Measurements from ENCODE around the gene IL25. TPM values are rescaled to one million over a fixed set of nuclear protein-coding genes. Genes with fewer than 3 reads are reported as not detected.
"Not testable (repeated sequence)": the region's sequence is repeated elsewhere in the genome, so short reads cannot be mapped to it uniquely, and the experiment has no call there.

Gene IL25
- total RNA-seq, 1 experiment from 2014 or later, result not detected

- DNase-seq (ENCODE audit: low read depth, low spot score); in situ Hi-C loops (cut with HindIII; ENCODE audit: low pct_unique_long_range_greater_than_20kb, low sequenced_read_pairs): not testable (repeated sequence)
Measured at GRCh38 chr14:23400496-23401149, 28.0 kb downstream of the IL25 start.

GRCh38 chr14:23401291-23401690, 28.7 kb downstream of the IL25 start:
- in situ Hi-C loops (cut with HindIII; ENCODE audit: low pct_unique_long_range_greater_than_20kb, low sequenced_read_pairs), result no loop called here
- no peak for DNase-seq (ENCODE audit: low read depth, low spot score)

GRCh38 chr14:23402296-23403138, 29.9 kb downstream of the IL25 start:
- in situ Hi-C loops (cut with HindIII; ENCODE audit: low pct_unique_long_range_greater_than_20kb, low sequenced_read_pairs), result no loop called here
- DNase-seq (ENCODE audit: low read depth, low spot score), result peak; percentile 7

GRCh38 chr14:23403139-23403438, 30.5 kb downstream of the IL25 start:
- in situ Hi-C loops (cut with HindIII; ENCODE audit: low pct_unique_long_range_greater_than_20kb, low sequenced_read_pairs), result no loop called here
- no peak for DNase-seq (ENCODE audit: low read depth, low spot score)

- in situ Hi-C loops (cut with HindIII; ENCODE audit: low pct_unique_long_range_greater_than_20kb, low sequenced_read_pairs), result no loop called here
- DNase-seq (ENCODE audit: low read depth, low spot score), result no peak
Measured at GRCh38 chr14:23403908-23404307, 31.3 kb downstream of the IL25 start.

- in situ Hi-C loops (cut with HindIII; ENCODE audit: low pct_unique_long_range_greater_than_20kb, low sequenced_read_pairs), result no loop called here
- peak; percentile 5 for DNase-seq (ENCODE audit: low read depth, low spot score)
Measured at GRCh38 chr14:23404331-23404900, 31.8 kb downstream of the IL25 start.

- in situ Hi-C loops (cut with HindIII; ENCODE audit: low pct_unique_long_range_greater_than_20kb, low sequenced_read_pairs), result no loop called here
- no peak for DNase-seq (ENCODE audit: low read depth, low spot score)
Measured at GRCh38 chr14:23405096-23405495, 32.5 kb downstream of the IL25 start.

- in situ Hi-C loops (cut with HindIII; ENCODE audit: low pct_unique_long_range_greater_than_20kb, low sequenced_read_pairs), result no loop called here
- no peak for DNase-seq (ENCODE audit: low read depth, low spot score)
Measured at GRCh38 chr14:23405516-23406025, 33.0 kb downstream of the IL25 start.

GRCh38 chr14:23406244-23406643, 33.6 kb downstream of the IL25 start:
- no peak for DNase-seq (ENCODE audit: low read depth, low spot score)
- in situ Hi-C loops (cut with HindIII; ENCODE audit: low pct_unique_long_range_greater_than_20kb, low sequenced_read_pairs), result no loop called here

GRCh38 chr14:23406725-23407355, 34.2 kb downstream of the IL25 start:
- DNase-seq (ENCODE audit: low read depth, low spot score), result no peak
- in situ Hi-C loops (cut with HindIII; ENCODE audit: low pct_unique_long_range_greater_than_20kb, low sequenced_read_pairs), result no loop called here

GRCh38 chr14:23407516-23408306, 35.1 kb downstream of the IL25 start, which contains the start of gene MYH6:
MYH6 (minus strand) TSS chr14:23408273; CDS start chr14:23407223, 1,050 bp downstream.
- DNase-seq (ENCODE audit: low read depth, low spot score), result no peak
- in situ Hi-C loops (cut with HindIII; ENCODE audit: low pct_unique_long_range_greater_than_20kb, low sequenced_read_pairs), result no loop called here

- DNase-seq (ENCODE audit: low read depth, low spot score), result no peak
- in situ Hi-C loops (cut with HindIII; ENCODE audit: low pct_unique_long_range_greater_than_20kb, low sequenced_read_pairs), result no loop called here
Measured at GRCh38 chr14:23408307-23408630, 35.7 kb downstream of the IL25 start.

GRCh38 chr14:23409475-23409874, 36.9 kb downstream of the IL25 start:
- no peak for DNase-seq (ENCODE audit: low read depth, low spot score)
- in situ Hi-C loops (cut with HindIII; ENCODE audit: low pct_unique_long_range_greater_than_20kb, low sequenced_read_pairs), result no loop called here

GRCh38 chr14:23409966-23410635, 37.5 kb downstream of the IL25 start:
- in situ Hi-C loops (cut with HindIII; ENCODE audit: low pct_unique_long_range_greater_than_20kb, low sequenced_read_pairs), result no loop called here
- no peak for DNase-seq (ENCODE audit: low read depth, low spot score)

GRCh38 chr14:23411563-23412525, 39.2 kb downstream of the IL25 start:
- no peak for DNase-seq (ENCODE audit: low read depth, low spot score)
- in situ Hi-C loops (cut with HindIII; ENCODE audit: low pct_unique_long_range_greater_than_20kb, low sequenced_read_pairs), result no loop called here

- in situ Hi-C loops (cut with HindIII; ENCODE audit: low pct_unique_long_range_greater_than_20kb, low sequenced_read_pairs), result no loop called here
Measured at GRCh38 chr14:23413681-23414080, 41.1 kb downstream of the IL25 start.

More at GRCh38 chr14:23413681-23414080, 41.1 kb downstream of the IL25 start:
- DNase-seq (ENCODE audit: low read depth, low spot score), result no peak

All from SK-MEL-5 (cell line).